ENCODE results near the gene MAP3K4.

DNA sequence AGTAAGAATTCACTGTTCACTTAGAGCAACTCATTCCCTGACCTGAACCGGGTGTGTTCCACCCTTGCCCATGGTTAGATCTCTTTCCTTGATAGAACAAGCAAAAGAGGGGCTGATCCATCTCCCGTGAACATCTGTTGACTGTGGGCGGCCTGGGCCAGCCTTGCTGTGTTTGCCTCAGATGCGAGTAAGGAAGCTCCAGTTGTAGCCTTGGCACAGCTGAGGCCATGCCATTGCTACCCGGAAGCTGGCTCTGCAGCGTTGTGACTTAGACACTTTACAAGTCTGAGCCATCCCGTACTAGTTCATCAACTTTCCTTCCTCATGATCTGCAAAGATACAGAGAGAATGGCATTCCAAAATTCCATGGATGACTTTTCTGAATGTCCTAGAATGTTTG is 139.0 kb downstream of the MAP3K4 start:
- TF ChIP-seq POLR2A (IDR thresholded peaks at IDR 0.05) = no peak
- TF ChIP-seq, protein P1, sequence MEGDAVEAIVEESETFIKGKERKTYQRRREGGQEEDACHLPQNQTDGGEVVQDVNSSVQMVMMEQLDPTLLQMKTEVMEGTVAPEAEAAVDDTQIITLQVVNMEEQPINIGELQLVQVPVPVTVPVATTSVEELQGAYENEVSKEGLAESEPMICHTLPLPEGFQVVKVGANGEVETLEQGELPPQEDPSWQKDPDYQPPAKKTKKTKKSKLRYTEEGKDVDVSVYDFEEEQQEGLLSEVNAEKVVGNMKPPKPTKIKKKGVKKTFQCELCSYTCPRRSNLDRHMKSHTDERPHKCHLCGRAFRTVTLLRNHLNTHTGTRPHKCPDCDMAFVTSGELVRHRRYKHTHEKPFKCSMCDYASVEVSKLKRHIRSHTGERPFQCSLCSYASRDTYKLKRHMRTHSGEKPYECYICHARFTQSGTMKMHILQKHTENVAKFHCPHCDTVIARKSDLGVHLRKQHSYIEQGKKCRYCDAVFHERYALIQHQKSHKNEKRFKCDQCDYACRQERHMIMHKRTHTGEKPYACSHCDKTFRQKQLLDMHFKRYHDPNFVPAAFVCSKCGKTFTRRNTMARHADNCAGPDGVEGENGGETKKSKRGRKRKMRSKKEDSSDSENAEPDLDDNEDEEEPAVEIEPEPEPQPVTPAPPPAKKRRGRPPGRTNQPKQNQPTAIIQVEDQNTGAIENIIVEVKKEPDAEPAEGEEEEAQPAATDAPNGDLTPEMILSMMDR (IDR thresholded peaks at IDR 0.05) = no peak
